SK-N-SH (cell line): ENCODE data around the gene TSEN15.

Experiments
- CTCF ChIP-seq: fragments of 200-600 bp; sonication (generic); IDR thresholded peaks from 2 replicates; pipeline ENCODE4 v1.6.1; 2017; ENCODE audit warnings: antibody characterized with exemption, mild to moderate bottlenecking, moderate library complexity
- EP300 ChIP-seq, 2 experiments: IDR thresholded peaks; 2 replicates each; pipeline versions ENCODE4 v1.4.0 to v1.6.1; 2012; ENCODE audit warnings: borderline replicate concordance in 1 of 2, low read depth in 1 of 2, low read length in 1 of 2
- EZH2phosphoT487 ChIP-seq: fragments of 200-600 bp; sonication (generic); IDR thresholded peaks from 2 replicates; pipeline ENCODE4 v1.6.1; 2017; ENCODE audit warnings: low read depth, mixed run types, mild to moderate bottlenecking, antibody characterized with exemption, moderate library complexity, borderline replicate concordance
- GABPA ChIP-seq: IDR thresholded peaks from 2 replicates; pipeline ENCODE4 v1.4.0; 2012; ENCODE audit warnings: low read depth, mild to moderate bottlenecking
- GATA2 ChIP-seq: sonication (generic); formaldehyde crosslinking; IDR thresholded peaks from 2 replicates; pipeline ENCODE4 v1.5.0; 2020; ENCODE audit warnings: mild to moderate bottlenecking, missing genetic modification reagents
- NFIC ChIP-seq: IDR thresholded peaks from 2 replicates; pipeline ENCODE4 v1.4.0; 2012; ENCODE audit warnings: borderline replicate concordance
- NRF1 ChIP-seq: IDR thresholded peaks from 2 replicates; pipeline ENCODE4 v1.6.1; 2012; ENCODE audit warnings: low read depth, mild to moderate bottlenecking, low read length
- POLR2AphosphoS5 ChIP-seq: IDR thresholded peaks from 2 replicates; pipeline ENCODE4 v1.6.1; 2012; ENCODE audit warnings: low read depth, low read length
- RAD21 ChIP-seq: IDR thresholded peaks from 2 replicates; pipeline ENCODE4 v1.6.1; 2012; ENCODE audit warnings: mild to moderate bottlenecking, low read length
- RCOR1 ChIP-seq: fragments of 150-350 bp; IDR thresholded peaks from 2 replicates; pipeline ENCODE4 v1.6.1; 2017; ENCODE audit warnings: antibody characterized with exemption, low read length
- REST ChIP-seq: IDR thresholded peaks from 2 replicates; pipeline ENCODE4 v1.6.1; 2012; ENCODE audit warnings: mild to moderate bottlenecking, low read depth, low read length, moderate library complexity
- USF1 ChIP-seq: IDR thresholded peaks from 2 replicates; pipeline ENCODE4 v1.4.0; 2012; ENCODE audit warnings: low read depth, borderline replicate concordance

GRCh38 chr1:184035719-184036516 is 15.6 kb upstream of the TSEN15 start:
- no peak for TF ChIP-seq NFIC
- TF ChIP-seq POLR2AphosphoS5, result no peak
- TF ChIP-seq CTCF, result no peak
- no peak for TF ChIP-seq EP300 (IDR thresholded peaks at IDR 0.05; ENCODE audit: borderline replicate concordance in 1 of 2, low read depth in 1 of 2, low read length in 1 of 2)
- no peak for TF ChIP-seq NRF1
- no peak for TF ChIP-seq EZH2phosphoT487
- no peak for TF ChIP-seq REST
- TF ChIP-seq RAD21, result no peak
- no peak for TF ChIP-seq RCOR1
- TF ChIP-seq USF1, result no peak
- no peak for TF ChIP-seq GATA2 (CRISPR knock-in tag)
- TF ChIP-seq GABPA, result no peak
